Stimulated activated CD4-positive, alpha-beta T cell treated with anti-CD3 and anti-CD28 coated beads, Interleukin-2, amount 100 ng/mL, for 24 hours (primary cell): ENCODE results near the gene DAW1.
"Not testable (repeated sequence)": the region's sequence is repeated elsewhere in the genome, so short reads cannot be mapped to it uniquely, and the experiment has no call there.

Source experiments
- DNase-seq, 2 donors: peaks; one replicate each; pipeline ENCODE4 v3.0.0-alpha.2; 2020

DAW1 gene

GRCh38 chr2:227871375-227871791 is at the start of gene DAW1:
Gene DAW1, plus strand, starts transcription at chr2:227871631. Its CDS starts 59 bp downstream, at chr2:227871690.
- peak; percentile 40 to 59 for DNase-seq

- DNase-seq, result no peak
Measured at GRCh38 chr2:227822416-227823003, 48.9 kb upstream of the DAW1 start.

- DNase-seq, result no peak
Measured at GRCh38 chr2:227823922-227824321, 47.5 kb upstream of the DAW1 start.

GRCh38 chr2:227824711-227825110 is 46.7 kb upstream of the DAW1 start:
- no peak for DNase-seq

- DNase-seq, result no peak
Measured at GRCh38 chr2:227826019-227826521, 45.4 kb upstream of the DAW1 start.

GRCh38 chr2:227826563-227826962 is 44.9 kb upstream of the DAW1 start:
- DNase-seq, result no peak

- no peak for DNase-seq
Measured at GRCh38 chr2:227827143-227827542, 44.3 kb upstream of the DAW1 start.

- no peak for DNase-seq
Measured at GRCh38 chr2:227828477-227828912, 42.9 kb upstream of the DAW1 start.

GRCh38 chr2:227829337-227829736 is 42.1 kb upstream of the DAW1 start:
- DNase-seq, result no peak

- no peak for DNase-seq
Measured at GRCh38 chr2:227834423-227834822, 37.0 kb upstream of the DAW1 start.

GRCh38 chr2:227834916-227835650 is 36.3 kb upstream of the DAW1 start:
- DNase-seq, result no peak

- not testable (repeated sequence) for DNase-seq
Measured at GRCh38 chr2:227839339-227840129, 31.9 kb upstream of the DAW1 start.

- no peak for DNase-seq
Measured at GRCh38 chr2:227846831-227847230, 24.6 kb upstream of the DAW1 start.

- no peak for DNase-seq
Measured at GRCh38 chr2:227848146-227848545, 23.3 kb upstream of the DAW1 start.

GRCh38 chr2:227848586-227848985 is 22.8 kb upstream of the DAW1 start:
- no peak for DNase-seq

GRCh38 chr2:227849906-227850305 is 21.5 kb upstream of the DAW1 start:
- no peak for DNase-seq

GRCh38 chr2:227853204-227853629 is 18.2 kb upstream of the DAW1 start:
- no peak for DNase-seq

- DNase-seq, result no peak
Measured at GRCh38 chr2:227853765-227854271, 17.6 kb upstream of the DAW1 start.

- DNase-seq, result no peak
Measured at GRCh38 chr2:227855440-227855839, 16.0 kb upstream of the DAW1 start.

GRCh38 chr2:227856697-227857096 is 14.7 kb upstream of the DAW1 start:
- no peak for DNase-seq

GRCh38 chr2:227860221-227860641 is 11.2 kb upstream of the DAW1 start:
- no peak for DNase-seq

GRCh38 chr2:227861011-227861410 is 10.4 kb upstream of the DAW1 start:
- DNase-seq, result no peak

- DNase-seq, result peak in 1 of 2 donors; percentile 26
Measured at GRCh38 chr2:227862227-227862740, 9.1 kb upstream of the DAW1 start.
